GM23248 (cell line): Measurements from ENCODE around the gene TEAD1. TPM values are rescaled to one million over a fixed set of nuclear protein-coding genes. Genes with fewer than 3 reads are reported as not detected.

Experiments
- DNase-seq: peaks from one replicate; pipeline ENCODE4 v3.0.0-alpha.2; 2015
- H2AFZ ChIP-seq: fragments of 200-600 bp; sonication (generic); 2 replicates; pipeline ENCODE4 v1.6.1; 2016; ENCODE audit warnings: antibody characterized with exemption
- H3F3A ChIP-seq: fragments of 200-600 bp; sonication (generic); 2 replicates; pipeline ENCODE4 v1.6.1; 2016; ENCODE audit warnings: mild to moderate bottlenecking, antibody characterized with exemption, mixed run types; ENCODE audit not compliant: insufficient read depth
- H3K27ac ChIP-seq: fragments of 200-600 bp; sonication (generic); 2 replicates; pipeline ENCODE4 v1.5.1; 2016; ENCODE audit warnings: mild to moderate bottlenecking
- H3K27me3 ChIP-seq: fragments of 200-600 bp; sonication (generic); replicated peaks from 2 replicates; pipeline ENCODE4 v1.6.1; 2016; ENCODE audit warnings: mild to moderate bottlenecking; ENCODE audit not compliant: insufficient read depth
- H3K36me3 ChIP-seq: fragments of 200-600 bp; sonication (generic); 2 replicates; pipeline ENCODE4 v1.6.1; 2016; ENCODE audit warnings: low read depth, mild to moderate bottlenecking
- H3K4me1 ChIP-seq: fragments of 200-600 bp; sonication (generic); 2 replicates; pipeline ENCODE4 v1.6.1; 2016; ENCODE audit warnings: mild to moderate bottlenecking; ENCODE audit not compliant: insufficient read depth
- H3K4me2 ChIP-seq: fragments of 200-600 bp; sonication (generic); one replicate; pipeline ENCODE4 v1.6.1; 2016; ENCODE audit warnings: mild to moderate bottlenecking; ENCODE audit not compliant: unreplicated experiment
- H3K4me3 ChIP-seq: fragments of 200-600 bp; sonication (generic); 2 replicates; pipeline ENCODE4 v1.5.1; 2016; ENCODE audit warnings: mild to moderate bottlenecking
- H3K79me2 ChIP-seq: fragments of 200-600 bp; sonication (generic); 2 replicates; pipeline ENCODE4 v1.6.1; 2016; ENCODE audit warnings: mild to moderate bottlenecking; ENCODE audit not compliant: insufficient read depth
- H3K9ac ChIP-seq: fragments of 200-600 bp; sonication (generic); 2 replicates; pipeline ENCODE4 v1.6.1; 2016; ENCODE audit warnings: mild to moderate bottlenecking
- H3K9me2 ChIP-seq: fragments of 200-600 bp; sonication (generic); 2 replicates; pipeline ENCODE4 v1.6.1; 2016; ENCODE audit warnings: mixed run types, mild to moderate bottlenecking, moderate library complexity; ENCODE audit not compliant: insufficient read depth
- H3K9me3 ChIP-seq: fragments of 200-600 bp; sonication (generic); one replicate; pipeline ENCODE4 v1.6.1; 2017; ENCODE audit warnings: low read depth
- H4K20me1 ChIP-seq: fragments of 200-600 bp; sonication (generic); 2 replicates; pipeline ENCODE4 v1.6.0; 2016; ENCODE audit not compliant: insufficient read depth
- EZH2 ChIP-seq: fragments of 200-600 bp; sonication (generic); IDR thresholded peaks from 2 replicates; pipeline ENCODE4 v1.6.1; 2018; ENCODE audit warnings: antibody characterized with exemption, mild to moderate bottlenecking; ENCODE audit not compliant: insufficient read depth, poor library complexity, severe bottlenecking
- EZH2phosphoT487 ChIP-seq: fragments of 200-600 bp; sonication (generic); IDR thresholded peaks from 2 replicates; pipeline ENCODE4 v1.6.1; 2018; ENCODE audit warnings: antibody characterized with exemption, moderate library complexity, mild to moderate bottlenecking, low read depth; ENCODE audit not compliant: insufficient read depth
- WGBS, 2 experiments: methylation state at CpG; one replicate each; pipeline ENCODE4 v1.1.6; 2015 to 2017; ENCODE audit warnings: low lambda C conversion rate in 2 of 2, low coverage in 1 of 2; ENCODE audit errors: missing lambda C conversion rate in 2 of 2; 5-methylcytosine and 5-hydroxymethylcytosine counted together
- in situ Hi-C: fragments of 300-500 bp; cut with MboI; formaldehyde crosslinking; loops from 2 replicates; pipeline ENCODE4 v1.15.0; 2020
- polyA plus RNA-seq: library from polyadenylated mRNA; unstranded; fragments of >200 nt; fragmentation: Nextera tagmentation; extraction: Ambion mirVana; gene quantifications from 2 replicates; pipeline ENCODE4 v1.2.1, GENCODE V29; 2016
- total RNA-seq: library from RNA; depleted of rRNA; stranded (reverse); fragments of >200 nt; shearing (Covaris generic); gene quantifications from 2 replicates; pipeline ENCODE4 v1.2.3, GENCODE V29; 2014

The TEAD1 gene
- total and polyA plus RNA-seq, 2 experiments from 2014 or later = 52.3 to 144 TPM

DNA sequence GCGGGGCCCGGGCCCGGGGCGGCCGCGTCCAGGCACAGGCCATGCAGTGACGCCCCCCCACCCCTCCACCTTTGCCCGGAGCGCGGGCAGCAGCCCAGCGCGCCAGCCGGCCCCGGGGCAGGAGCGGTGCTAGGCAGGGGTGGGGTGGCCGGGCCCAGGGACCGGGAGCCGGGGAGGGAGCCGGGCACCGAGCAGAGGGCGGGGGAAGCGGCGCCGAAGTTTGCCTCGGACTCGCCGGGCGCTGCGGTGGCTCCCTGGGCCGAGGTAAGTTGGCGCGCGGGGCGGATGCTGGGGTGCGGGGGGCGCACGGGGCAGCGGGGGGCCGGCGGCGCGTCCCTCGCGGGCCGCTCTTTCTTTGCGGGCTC, 332 bp downstream of the TEAD1 start:
- Histone ChIP-seq H3K4me3 (peak overlapping the region; percentile 91), H3K4me1 (peaks cover 28% of the 10 kb centered on the region), H3K9me3 (no peaks in the 10 kb centered on the region), H3K9ac (peak overlapping the region; percentile 84), H4K20me1 (0 out of 2 replicates have a peak, but pooled peaks cover 3% of the 10 kb centered on the region), H3F3A (peaks cover 36% of the 10 kb centered on the region), H3K79me2 (peaks cover 46% of the 10 kb centered on the region), H3K36me3 (no peaks in the 10 kb centered on the region), H3K27me3 (no peaks in the 10 kb centered on the region), H2AFZ (no peak overlapping the region), H3K27ac (peak overlapping the region; percentile 70), H3K9me2 (no peaks in the 10 kb centered on the region), H3K4me2 (no peak overlapping the region)
- 0 to 3% methylated on average over 7 to 21 of the region's 46 CpGs for WGBS, 2 experiments
- TF ChIP-seq EZH2 (no peak), EZH2phosphoT487 (no peak)
- in situ Hi-C loops = loop anchor here (10.0 kb wide), 2 partner anchors 220 to 260 kb away; no protein-coding TSS in a partner anchor
- DNase-seq = peak; percentile 70

DNA sequence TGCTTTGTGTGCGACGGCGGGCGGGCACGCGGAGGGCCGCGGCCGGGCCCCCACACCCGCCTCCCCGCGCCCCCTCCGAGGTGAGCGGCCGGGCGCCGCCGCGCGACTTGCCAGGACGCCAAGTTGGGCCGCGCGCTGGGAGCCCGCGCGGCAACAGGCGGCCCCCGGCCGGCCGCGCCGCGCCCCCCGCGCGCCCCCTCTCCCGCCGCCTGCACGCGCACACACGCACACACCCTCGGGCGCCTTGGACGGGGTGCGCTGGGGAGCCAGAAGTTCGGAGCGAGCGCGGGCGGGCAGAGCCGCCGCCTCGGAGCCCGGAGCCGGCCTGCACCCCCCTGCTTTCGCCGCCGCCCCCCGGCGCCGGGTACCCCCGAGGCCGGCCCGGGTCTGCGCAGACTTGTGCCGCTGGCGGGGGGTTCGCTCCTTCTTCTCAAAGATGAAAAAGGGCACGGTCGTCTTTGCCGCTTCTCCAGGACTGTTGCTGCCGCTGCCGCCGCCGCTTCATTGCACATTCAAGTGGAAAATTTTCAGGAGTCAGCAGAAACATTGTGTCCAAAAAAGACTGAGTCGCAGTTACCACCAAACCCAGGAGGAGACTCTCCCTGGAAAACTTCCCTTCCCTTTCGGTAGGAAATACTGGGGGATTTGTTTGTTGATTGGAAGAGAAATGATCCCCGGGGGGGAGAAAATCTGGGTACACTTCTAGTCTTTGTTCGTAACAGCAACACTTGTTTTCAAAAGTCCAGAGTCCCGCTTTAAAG, 895 bp downstream of the TEAD1 start:
- H3K27me3 ChIP-seq = no peaks in the 10 kb centered on the region
- peak overlapping the region; percentile 70 for H3K27ac ChIP-seq
- H3K9ac ChIP-seq = peak overlapping the region; percentile 84
- peaks cover 52% of the 10 kb centered on the region for H3K79me2 ChIP-seq
- no peaks in the 10 kb centered on the region for H3K36me3 ChIP-seq
- peak overlapping the region; percentile 91 for H3K4me3 ChIP-seq
- peak overlapping the region; percentile 91 for H3K4me2 ChIP-seq
- H3F3A ChIP-seq = peaks cover 41% of the 10 kb centered on the region
- H4K20me1 ChIP-seq = 0 out of 2 replicates have a peak, but pooled peaks cover 3% of the 10 kb centered on the region
- 0% methylated on average over 20 to 29 of the region's 81 CpGs for WGBS, 2 experiments
- in situ Hi-C loops = loop anchor here (10.0 kb wide), 2 partner anchors 220 to 260 kb away; no protein-coding TSS in a partner anchor
- H3K9me2 ChIP-seq = no peaks in the 10 kb centered on the region
- H3K4me1 ChIP-seq = peaks cover 33% of the 10 kb centered on the region
- H3K9me3 ChIP-seq = no peaks in the 10 kb centered on the region
- H2AFZ ChIP-seq = 0 out of 2 replicates have a peak overlapping the region, but pooled peaks have one; percentile 15
- TF ChIP-seq EZH2 (no peak), EZH2phosphoT487 (no peak)
- peak; percentile 70 for DNase-seq

DNA sequence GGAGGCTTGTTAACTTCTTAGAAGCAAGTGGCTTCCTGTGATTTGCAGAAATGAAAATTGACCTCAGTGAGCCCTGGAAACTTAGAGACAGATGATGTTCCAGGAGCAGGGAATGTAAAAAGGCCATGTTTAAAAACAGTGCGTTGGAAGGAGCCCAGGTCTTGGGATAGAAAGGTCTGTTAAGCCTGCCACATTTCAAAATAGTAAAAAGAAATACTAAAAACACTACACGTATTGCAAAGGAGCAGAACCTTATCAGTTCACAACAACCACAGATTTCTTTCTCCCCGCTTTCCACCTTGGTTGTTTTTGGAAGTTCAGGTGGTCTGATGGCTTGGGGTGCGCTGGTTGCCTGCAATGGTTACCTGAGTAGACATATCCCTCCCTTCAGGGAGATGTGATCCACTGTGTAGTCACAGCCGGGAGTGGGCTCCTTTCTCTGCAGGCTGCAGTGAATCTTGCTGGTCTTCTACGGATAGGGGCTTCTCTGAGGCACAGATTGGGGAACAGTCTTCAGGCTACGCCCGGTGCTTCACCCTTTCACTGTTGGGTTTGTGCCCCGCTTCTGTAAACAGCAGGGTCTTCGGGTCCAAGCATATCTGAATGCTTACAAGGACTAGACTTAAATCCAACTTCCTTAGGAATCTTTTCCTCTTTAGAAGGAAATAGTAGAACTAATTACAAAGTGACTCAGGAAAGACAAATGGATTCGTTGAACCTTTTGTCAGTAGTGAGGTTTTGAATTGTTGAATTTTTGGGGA, 1.9 kb downstream of the TEAD1 start:
- H3K36me3 ChIP-seq = no peaks in the 10 kb centered on the region
- DNase-seq = peak; percentile 50

DNA sequence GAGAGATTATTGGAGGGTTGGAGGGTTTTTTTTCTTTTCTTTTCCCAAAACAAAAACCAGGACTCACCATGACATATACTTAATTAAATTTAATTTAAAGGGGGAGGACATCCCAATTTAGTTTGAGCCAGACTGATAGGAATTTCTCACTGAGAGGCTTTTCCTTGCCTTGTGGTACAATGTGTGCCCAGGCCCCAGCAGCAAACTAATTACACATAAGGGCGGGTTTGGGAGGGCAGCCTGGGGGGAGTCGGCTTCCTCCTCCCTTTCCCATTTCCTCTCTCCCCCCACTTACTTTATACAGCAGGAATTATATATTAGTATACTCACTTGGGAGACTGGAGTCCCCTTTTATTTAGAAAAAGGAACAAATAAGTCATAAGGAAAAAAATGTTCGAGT, 2.9 kb downstream of the TEAD1 start:
- H2AFZ ChIP-seq = no peak overlapping the region
- H3K27me3 ChIP-seq = no peaks in the 10 kb centered on the region
- H3K79me2 ChIP-seq = peaks cover 71% of the 10 kb centered on the region
- peak; percentile 35 for DNase-seq
- no peaks in the 10 kb centered on the region for H3K36me3 ChIP-seq
- TF ChIP-seq EZH2 = no peak
- no peak for TF ChIP-seq EZH2phosphoT487
- H3K9me2 ChIP-seq = no peaks in the 10 kb centered on the region
- 12 to 16% methylated on average over 3 of the region's 3 CpGs for WGBS, 2 experiments
- H3K9me3 ChIP-seq = no peaks in the 10 kb centered on the region
- H3F3A ChIP-seq = peaks cover 51% of the 10 kb centered on the region
- H3K4me1 ChIP-seq = peaks cover 45% of the 10 kb centered on the region
- peak overlapping the region; percentile 70 for H3K27ac ChIP-seq
- H3K4me3 ChIP-seq = peak overlapping the region; percentile 91
- peaks cover 3% of the 10 kb centered on the region; the same call in 1 of the 2 replicates for H4K20me1 ChIP-seq
- in situ Hi-C loops = loop anchor here (10.0 kb wide), 2 partner anchors 218 to 262 kb away; no protein-coding TSS in a partner anchor
- H3K4me2 ChIP-seq = peak overlapping the region; percentile 91
- H3K9ac ChIP-seq = peak overlapping the region; percentile 84

More for the DNA sequence above, 1.9 kb downstream of the TEAD1 start:
- Histone ChIP-seq H3K9ac (peak overlapping the region; percentile 84), H3K4me2 (peak overlapping the region; percentile 91), H3K79me2 (peaks cover 61% of the 10 kb centered on the region), H2AFZ (no peak overlapping the region), H3K27ac (peak overlapping the region; percentile 70), H3K27me3 (no peaks in the 10 kb centered on the region), H3K4me3 (peak overlapping the region; percentile 91), H3K4me1 (peaks cover 41% of the 10 kb centered on the region), H3K9me3 (no peaks in the 10 kb centered on the region), H3F3A (peaks cover 48% of the 10 kb centered on the region), H4K20me1 (peaks cover 3% of the 10 kb centered on the region; the same call in 1 of the 2 replicates), H3K9me2 (no peaks in the 10 kb centered on the region)
- WGBS, 2 experiments = 11 to 12% methylated on average over 11 of the region's 11 CpGs
- TF ChIP-seq EZH2 (no peak), EZH2phosphoT487 (no peak)
- in situ Hi-C loops = loop anchor here (10.0 kb wide), 2 partner anchors 219 to 261 kb away; no protein-coding TSS in a partner anchor
